Nephron (organoid): ENCODE measurements around the gene PDE4B.

Source experiments
- H3K27ac Mint-ChIP-seq, 3 experiments: 2 replicates each; pipeline ENCODE4 v1.8.0; 2020; ENCODE audit warnings: mixed read lengths in 3 of 3, mild to moderate bottlenecking in 2 of 3, moderate library complexity in 1 of 3
- H3K27me3 Mint-ChIP-seq: 2 replicates; pipeline ENCODE4 v1.8.0; 2021; ENCODE audit warnings: low read depth, mild to moderate bottlenecking, moderate library complexity, mixed read lengths
- H3K36me3 Mint-ChIP-seq: 2 replicates; pipeline ENCODE4 v1.8.0; 2020; ENCODE audit warnings: low read depth, mixed read lengths
- H3K4me1 Mint-ChIP-seq: 2 replicates; pipeline ENCODE4 v1.8.0; 2020; ENCODE audit warnings: mixed read lengths
- H3K4me3 Mint-ChIP-seq, 3 experiments: 2 replicates each; pipeline ENCODE4 v1.8.0; 2020; ENCODE audit warnings: mild to moderate bottlenecking in 3 of 3, mixed read lengths in 3 of 3, moderate library complexity in 2 of 3
- H3K9me3 Mint-ChIP-seq: 2 replicates; pipeline ENCODE4 v1.8.0; 2020; ENCODE audit warnings: mixed read lengths
- CTCF ChIP-seq, 3 experiments: fragments of 200-600 bp; sonication (generic); IDR thresholded peaks; one replicate each; pipeline ENCODE4 v1.5.0; 2021; ENCODE audit warnings: antibody characterized with exemption in 3 of 3; ENCODE audit not compliant: unreplicated experiment in 3 of 3

The PDE4B gene

GRCh38 chr1:66311628-66312027 is 518.9 kb downstream of the PDE4B start:
- Mint-ChIP-seq H3K27me3 (no peaks in the 10 kb centered on the region), H3K4me3 (no peak overlapping the region)

GRCh38 chr1:66312271-66312990 is 519.7 kb downstream of the PDE4B start:
- no peak for TF ChIP-seq CTCF (IDR thresholded peaks at IDR 0.05; ENCODE audit: unreplicated experiment in 3 of 3)
- Mint-ChIP-seq H3K36me3 (no peaks in the 10 kb centered on the region), H3K4me1 (peaks cover 11% of the 10 kb centered on the region), H3K27ac (no peak overlapping the region), H3K27me3 (no peaks in the 10 kb centered on the region), H3K9me3 (no peaks in the 10 kb centered on the region), H3K4me3 (no peak overlapping the region)

More at GRCh38 chr1:66311628-66312027, 518.9 kb downstream of the PDE4B start:
- peaks cover 4% of the 10 kb centered on the region for H3K4me1 Mint-ChIP-seq
- TF ChIP-seq CTCF (IDR thresholded peaks at IDR 0.05; ENCODE audit: unreplicated experiment in 3 of 3) = no peak
- H3K9me3 Mint-ChIP-seq = no peaks in the 10 kb centered on the region
- H3K27ac Mint-ChIP-seq = no peak overlapping the region
- H3K36me3 Mint-ChIP-seq = no peaks in the 10 kb centered on the region

- H3K27me3 Mint-ChIP-seq = no peaks in the 10 kb centered on the region
- no peak for TF ChIP-seq CTCF (IDR thresholded peaks at IDR 0.05; ENCODE audit: unreplicated experiment in 3 of 3)
Measured at GRCh38 chr1:66313429-66313828, 520.7 kb downstream of the PDE4B start.

GRCh38 chr1:66315671-66316070 is 523.0 kb downstream of the PDE4B start:
- no peaks in the 10 kb centered on the region for H3K9me3 Mint-ChIP-seq
- peaks cover 11% of the 10 kb centered on the region for H3K4me1 Mint-ChIP-seq
- H3K36me3 Mint-ChIP-seq = no peaks in the 10 kb centered on the region
- no peak overlapping the region for H3K4me3 Mint-ChIP-seq
- no peaks in the 10 kb centered on the region for H3K27me3 Mint-ChIP-seq
- no peak for TF ChIP-seq CTCF (IDR thresholded peaks at IDR 0.05; ENCODE audit: unreplicated experiment in 3 of 3)
- no peak overlapping the region for H3K27ac Mint-ChIP-seq

More at GRCh38 chr1:66313429-66313828, 520.7 kb downstream of the PDE4B start:
- H3K9me3 Mint-ChIP-seq = no peaks in the 10 kb centered on the region
- H3K4me3 Mint-ChIP-seq = no peak overlapping the region
- H3K27ac Mint-ChIP-seq = no peak overlapping the region
- no peaks in the 10 kb centered on the region for H3K36me3 Mint-ChIP-seq
- peaks cover 11% of the 10 kb centered on the region for H3K4me1 Mint-ChIP-seq

- no peak for TF ChIP-seq CTCF (IDR thresholded peaks at IDR 0.05; ENCODE audit: unreplicated experiment in 3 of 3)
- Mint-ChIP-seq H3K4me3 (no peak overlapping the region), H3K27me3 (no peaks in the 10 kb centered on the region), H3K27ac (peak overlapping the region in 2 of 3 experiments; percentile 16 to 41), H3K36me3 (no peaks in the 10 kb centered on the region), H3K9me3 (no peaks in the 10 kb centered on the region), H3K4me1 (peaks cover 11% of the 10 kb centered on the region)
Measured at GRCh38 chr1:66316464-66317247, 524.0 kb downstream of the PDE4B start.
